GM23338 (cell line): Measurements from ENCODE around the gene USH2A. TPM values are rescaled to one million over a fixed set of nuclear protein-coding genes. Genes with fewer than 3 reads are reported as not detected.

ENCODE experiments used
- ATAC-seq: fragments of 200-7000 bp; cut with Tn5 transposase; 3 replicates; pipeline ENCODE4 v1.9.1; 2020
- DNase-seq: peaks from one replicate; pipeline ENCODE4 v3.0.0-alpha.2; 2015; ENCODE audit warnings: low spot score
- H2AFZ ChIP-seq: fragments of 200-600 bp; sonication (generic); 2 replicates; pipeline ENCODE4 v1.8.0; 2016; ENCODE audit warnings: antibody characterized with exemption, mild to moderate bottlenecking, moderate library complexity
- H3F3A ChIP-seq: fragments of 200-600 bp; sonication (generic); replicated peaks from 2 replicates; pipeline ENCODE4 v1.8.0; 2017; ENCODE audit warnings: antibody characterized with exemption, mixed run types, low read depth
- H3K27ac ChIP-seq: fragments of 200-600 bp; sonication (generic); 2 replicates; pipeline ENCODE4 v1.6.1; 2016; ENCODE audit warnings: low read depth
- H3K27me3 ChIP-seq: fragments of 200-600 bp; sonication (generic); 2 replicates; pipeline ENCODE4 v1.8.0; 2016; ENCODE audit warnings: mild to moderate bottlenecking, mixed run types, moderate library complexity; ENCODE audit not compliant: insufficient read depth
- H3K36me3 ChIP-seq: fragments of 200-600 bp; sonication (generic); 2 replicates; pipeline ENCODE4 v1.8.0; 2016; ENCODE audit warnings: mild to moderate bottlenecking; ENCODE audit not compliant: insufficient read depth
- H3K4me1 ChIP-seq: fragments of 200-600 bp; sonication (generic); 2 replicates; pipeline ENCODE4 v1.8.0; 2016; ENCODE audit warnings: mild to moderate bottlenecking, moderate library complexity; ENCODE audit not compliant: insufficient read depth
- H3K4me2 ChIP-seq: fragments of 200-600 bp; sonication (generic); 2 replicates; pipeline ENCODE4 v1.7.1; 2017; ENCODE audit warnings: mixed run types
- H3K4me3 ChIP-seq: fragments of 200-600 bp; sonication (generic); 2 replicates; pipeline ENCODE4 v1.6.1; 2016; ENCODE audit warnings: mixed run types
- H3K79me2 ChIP-seq: fragments of 200-600 bp; sonication (generic); replicated peaks from 2 replicates; pipeline ENCODE4 v1.8.0; 2017; ENCODE audit warnings: mild to moderate bottlenecking; ENCODE audit not compliant: insufficient read depth
- H3K9me2 ChIP-seq: fragments of 200-600 bp; sonication (generic); 2 replicates; pipeline ENCODE4 v1.8.0; 2017; ENCODE audit not compliant: insufficient read depth
- H4K20me1 ChIP-seq: fragments of 200-600 bp; sonication (generic); replicated peaks from 2 replicates; pipeline ENCODE4 v1.8.0; 2017; ENCODE audit warnings: mild to moderate bottlenecking; ENCODE audit not compliant: insufficient read depth
- H3K27ac Mint-ChIP-seq: 2 replicates; pipeline ENCODE4 v1.8.0; 2020; ENCODE audit warnings: inconsistent platforms, mild to moderate bottlenecking, moderate library complexity, mixed read lengths
- H3K27me3 Mint-ChIP-seq: 3 replicates; pipeline ENCODE4 v1.8.0; 2022; ENCODE audit warnings: low read depth, mild to moderate bottlenecking, moderate library complexity, mixed read lengths, inconsistent platforms; ENCODE audit not compliant: insufficient read depth, poor library complexity
- H3K36me3 Mint-ChIP-seq: 3 replicates; pipeline ENCODE4 v1.8.0; 2021; ENCODE audit warnings: low read depth, mild to moderate bottlenecking, inconsistent platforms, moderate library complexity, mixed read lengths
- H3K4me1 Mint-ChIP-seq: 3 replicates; pipeline ENCODE4 v1.8.0; 2020; ENCODE audit warnings: mild to moderate bottlenecking, inconsistent platforms, mixed read lengths
- H3K4me3 Mint-ChIP-seq: 3 replicates; pipeline ENCODE4 v1.8.0; 2021; ENCODE audit warnings: moderate library complexity, mild to moderate bottlenecking, inconsistent platforms, mixed read lengths
- H3K9me3 Mint-ChIP-seq: 3 replicates; pipeline ENCODE4 v1.8.0; 2020; ENCODE audit warnings: moderate library complexity, mild to moderate bottlenecking, inconsistent platforms, mixed read lengths
- EZH2phosphoT487 ChIP-seq: fragments of 200-600 bp; sonication (generic); IDR thresholded peaks from one replicate; pipeline ENCODE4 v1.8.1; 2018; ENCODE audit warnings: antibody characterized with exemption; ENCODE audit not compliant: unreplicated experiment
- JUNB ChIP-seq: IDR thresholded peaks from one replicate; pipeline ENCODE4 v1.6.1; 2016; ENCODE audit warnings: antibody characterized with exemption; ENCODE audit not compliant: unreplicated experiment
- NANOG ChIP-seq: IDR thresholded peaks from 2 replicates; pipeline ENCODE4 v1.6.1; 2016; ENCODE audit warnings: antibody characterized with exemption, borderline replicate concordance
- POLR2AphosphoS5 ChIP-seq: IDR thresholded peaks from 2 replicates; pipeline ENCODE4 v1.6.1; 2016; ENCODE audit warnings: antibody characterized with exemption, low read depth
- STAT1 ChIP-seq: IDR thresholded peaks from one replicate; pipeline ENCODE4 v1.6.1; 2016; ENCODE audit warnings: antibody characterized with exemption; ENCODE audit not compliant: unreplicated experiment
- ZNF114 ChIP-seq: fragments of 250-450 bp; sonication (Bioruptor Pico); IDR thresholded peaks from 2 replicates; pipeline ENCODE4 v1.5.0; 2020; ENCODE audit warnings: mild to moderate bottlenecking, moderate library complexity
- ZNF331 ChIP-seq: fragments of 250-450 bp; sonication (Bioruptor Pico); IDR thresholded peaks from 2 replicates; pipeline ENCODE4 v1.5.0; 2020; ENCODE audit warnings: low read depth, mild to moderate bottlenecking, moderate library complexity
- polyA plus RNA-seq: library from polyadenylated mRNA; unstranded; fragments of >200 nt; fragmentation: Nextera tagmentation; extraction: Ambion mirVana; gene quantifications from 2 replicates; pipeline ENCODE4 v1.2.1, GENCODE V29; 2016
- total RNA-seq: library from RNA; depleted of rRNA; stranded (reverse); fragments of >200 nt; shearing (Covaris generic); gene quantifications from 2 replicates; pipeline ENCODE4 v1.2.3, GENCODE V29; 2014
- TF ChIP-seq, protein P1 (sequence below), 2 experiments: fragments of 200-600 bp in 1 of 2; sonication (generic) in 1 of 2; conservative IDR thresholded peaks; 2 replicates each; pipeline versions ENCODE4 v1.5.1 to v1.6.1; 2016 to 2017; ENCODE audit warnings: antibody characterized with exemption in 2 of 2, low read depth in 2 of 2, mild to moderate bottlenecking in 2 of 2, moderate library complexity in 1 of 2
- TF ChIP-seq, protein P2 (sequence below): IDR thresholded peaks from 2 replicates; pipeline ENCODE4 v1.6.1; 2016; ENCODE audit warnings: antibody characterized with exemption
- TF ChIP-seq, protein P3 (sequence below): fragments of 250-450 bp; sonication (Bioruptor Pico); IDR thresholded peaks from 2 replicates; pipeline ENCODE4 v1.5.0; 2020; ENCODE audit warnings: mild to moderate bottlenecking, moderate library complexity

USH2A gene
- total and polyA plus RNA-seq, 2 experiments from 2014 or later, result 0.03 TPM

DNA sequence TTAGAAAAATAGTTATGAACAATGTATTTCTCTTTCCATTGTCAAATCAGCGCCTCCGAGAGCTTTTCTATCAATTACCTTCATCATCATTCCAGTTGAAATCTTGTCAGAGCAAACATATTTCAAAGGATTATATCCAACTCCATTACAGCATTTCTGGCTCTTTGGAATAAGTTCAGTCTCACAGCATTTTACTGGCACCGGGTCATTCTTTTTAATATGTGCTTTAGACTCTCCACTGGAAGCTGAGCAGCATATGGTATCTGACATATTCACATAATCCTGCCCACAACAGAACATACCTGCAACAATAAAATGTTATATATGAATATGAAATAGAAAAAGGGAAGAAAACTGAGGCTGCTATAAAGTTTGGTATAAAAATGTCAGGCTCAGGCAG lies 633.3 kb downstream of the USH2A start (continued):
- TF ChIP-seq, protein P1, sequence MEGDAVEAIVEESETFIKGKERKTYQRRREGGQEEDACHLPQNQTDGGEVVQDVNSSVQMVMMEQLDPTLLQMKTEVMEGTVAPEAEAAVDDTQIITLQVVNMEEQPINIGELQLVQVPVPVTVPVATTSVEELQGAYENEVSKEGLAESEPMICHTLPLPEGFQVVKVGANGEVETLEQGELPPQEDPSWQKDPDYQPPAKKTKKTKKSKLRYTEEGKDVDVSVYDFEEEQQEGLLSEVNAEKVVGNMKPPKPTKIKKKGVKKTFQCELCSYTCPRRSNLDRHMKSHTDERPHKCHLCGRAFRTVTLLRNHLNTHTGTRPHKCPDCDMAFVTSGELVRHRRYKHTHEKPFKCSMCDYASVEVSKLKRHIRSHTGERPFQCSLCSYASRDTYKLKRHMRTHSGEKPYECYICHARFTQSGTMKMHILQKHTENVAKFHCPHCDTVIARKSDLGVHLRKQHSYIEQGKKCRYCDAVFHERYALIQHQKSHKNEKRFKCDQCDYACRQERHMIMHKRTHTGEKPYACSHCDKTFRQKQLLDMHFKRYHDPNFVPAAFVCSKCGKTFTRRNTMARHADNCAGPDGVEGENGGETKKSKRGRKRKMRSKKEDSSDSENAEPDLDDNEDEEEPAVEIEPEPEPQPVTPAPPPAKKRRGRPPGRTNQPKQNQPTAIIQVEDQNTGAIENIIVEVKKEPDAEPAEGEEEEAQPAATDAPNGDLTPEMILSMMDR (conservative IDR thresholded peaks at IDR 0.05; ENCODE audit: low read depth in 2 of 2), result no peak
- TF ChIP-seq, protein P2, sequence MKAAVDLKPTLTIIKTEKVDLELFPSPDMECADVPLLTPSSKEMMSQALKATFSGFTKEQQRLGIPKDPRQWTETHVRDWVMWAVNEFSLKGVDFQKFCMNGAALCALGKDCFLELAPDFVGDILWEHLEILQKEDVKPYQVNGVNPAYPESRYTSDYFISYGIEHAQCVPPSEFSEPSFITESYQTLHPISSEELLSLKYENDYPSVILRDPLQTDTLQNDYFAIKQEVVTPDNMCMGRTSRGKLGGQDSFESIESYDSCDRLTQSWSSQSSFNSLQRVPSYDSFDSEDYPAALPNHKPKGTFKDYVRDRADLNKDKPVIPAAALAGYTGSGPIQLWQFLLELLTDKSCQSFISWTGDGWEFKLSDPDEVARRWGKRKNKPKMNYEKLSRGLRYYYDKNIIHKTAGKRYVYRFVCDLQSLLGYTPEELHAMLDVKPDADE, result no peak
- no peak for TF ChIP-seq ZNF114 (CRISPR knock-in tag)
- no peak for TF ChIP-seq NANOG
- no peak for TF ChIP-seq ZNF331
- no peak for TF ChIP-seq STAT1

DNA sequence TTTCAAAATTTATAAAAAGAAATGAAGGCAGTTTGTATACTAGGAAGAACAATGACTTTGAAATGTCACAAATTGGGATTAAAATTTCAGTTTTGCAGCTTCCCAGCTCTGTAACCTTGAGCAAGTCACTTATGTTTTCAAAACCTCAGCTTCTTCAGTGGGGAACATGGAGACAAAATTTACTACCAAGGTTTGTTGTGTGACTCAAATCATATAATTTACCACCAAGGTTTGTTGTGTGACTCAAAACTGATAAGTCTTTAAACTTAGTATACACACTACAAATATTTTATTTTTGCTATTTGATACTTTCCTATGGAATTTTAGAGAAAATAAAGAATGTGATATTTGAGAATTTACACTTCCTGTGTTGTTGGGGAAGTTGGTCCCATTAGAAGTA lies 636.3 kb downstream of the USH2A start:
- Histone ChIP-seq H3K36me3 (no peaks in the 10 kb centered on the region), H2AFZ (no peak overlapping the region), H3K4me3 (no peak overlapping the region), H3K4me2 (no peak overlapping the region), H3K79me2 (no peaks in the 10 kb centered on the region), H3K27ac (no peak overlapping the region), H3K9me2 (peaks cover 5% of the 10 kb centered on the region; the same call in 1 of the 2 replicates), H4K20me1 (no peaks in the 10 kb centered on the region), H3K4me1 (no peaks in the 10 kb centered on the region), H3F3A (no peaks in the 10 kb centered on the region), H3K27me3 (no peaks in the 10 kb centered on the region)
- H3K27me3 Mint-ChIP-seq, result peaks cover 3% of the 10 kb centered on the region
- no peaks in the 10 kb centered on the region for H3K4me1 Mint-ChIP-seq
- DNase-seq, result no peak
- no peaks in the 10 kb centered on the region for H3K36me3 Mint-ChIP-seq
- no peak overlapping the region for H3K4me3 Mint-ChIP-seq
- no peak overlapping the region for H3K27ac Mint-ChIP-seq
- ATAC-seq, result no peak
- no peaks in the 10 kb centered on the region for H3K9me3 Mint-ChIP-seq
- TF ChIP-seq POLR2AphosphoS5, result no peak
- TF ChIP-seq, protein P1 (conservative IDR thresholded peaks at IDR 0.05; ENCODE audit: low read depth in 2 of 2), result no peak
- TF ChIP-seq, protein P2, result no peak
- TF ChIP-seq ZNF114 (CRISPR knock-in tag), result no peak
- TF ChIP-seq JUNB, result no peak
- TF ChIP-seq, protein P3, sequence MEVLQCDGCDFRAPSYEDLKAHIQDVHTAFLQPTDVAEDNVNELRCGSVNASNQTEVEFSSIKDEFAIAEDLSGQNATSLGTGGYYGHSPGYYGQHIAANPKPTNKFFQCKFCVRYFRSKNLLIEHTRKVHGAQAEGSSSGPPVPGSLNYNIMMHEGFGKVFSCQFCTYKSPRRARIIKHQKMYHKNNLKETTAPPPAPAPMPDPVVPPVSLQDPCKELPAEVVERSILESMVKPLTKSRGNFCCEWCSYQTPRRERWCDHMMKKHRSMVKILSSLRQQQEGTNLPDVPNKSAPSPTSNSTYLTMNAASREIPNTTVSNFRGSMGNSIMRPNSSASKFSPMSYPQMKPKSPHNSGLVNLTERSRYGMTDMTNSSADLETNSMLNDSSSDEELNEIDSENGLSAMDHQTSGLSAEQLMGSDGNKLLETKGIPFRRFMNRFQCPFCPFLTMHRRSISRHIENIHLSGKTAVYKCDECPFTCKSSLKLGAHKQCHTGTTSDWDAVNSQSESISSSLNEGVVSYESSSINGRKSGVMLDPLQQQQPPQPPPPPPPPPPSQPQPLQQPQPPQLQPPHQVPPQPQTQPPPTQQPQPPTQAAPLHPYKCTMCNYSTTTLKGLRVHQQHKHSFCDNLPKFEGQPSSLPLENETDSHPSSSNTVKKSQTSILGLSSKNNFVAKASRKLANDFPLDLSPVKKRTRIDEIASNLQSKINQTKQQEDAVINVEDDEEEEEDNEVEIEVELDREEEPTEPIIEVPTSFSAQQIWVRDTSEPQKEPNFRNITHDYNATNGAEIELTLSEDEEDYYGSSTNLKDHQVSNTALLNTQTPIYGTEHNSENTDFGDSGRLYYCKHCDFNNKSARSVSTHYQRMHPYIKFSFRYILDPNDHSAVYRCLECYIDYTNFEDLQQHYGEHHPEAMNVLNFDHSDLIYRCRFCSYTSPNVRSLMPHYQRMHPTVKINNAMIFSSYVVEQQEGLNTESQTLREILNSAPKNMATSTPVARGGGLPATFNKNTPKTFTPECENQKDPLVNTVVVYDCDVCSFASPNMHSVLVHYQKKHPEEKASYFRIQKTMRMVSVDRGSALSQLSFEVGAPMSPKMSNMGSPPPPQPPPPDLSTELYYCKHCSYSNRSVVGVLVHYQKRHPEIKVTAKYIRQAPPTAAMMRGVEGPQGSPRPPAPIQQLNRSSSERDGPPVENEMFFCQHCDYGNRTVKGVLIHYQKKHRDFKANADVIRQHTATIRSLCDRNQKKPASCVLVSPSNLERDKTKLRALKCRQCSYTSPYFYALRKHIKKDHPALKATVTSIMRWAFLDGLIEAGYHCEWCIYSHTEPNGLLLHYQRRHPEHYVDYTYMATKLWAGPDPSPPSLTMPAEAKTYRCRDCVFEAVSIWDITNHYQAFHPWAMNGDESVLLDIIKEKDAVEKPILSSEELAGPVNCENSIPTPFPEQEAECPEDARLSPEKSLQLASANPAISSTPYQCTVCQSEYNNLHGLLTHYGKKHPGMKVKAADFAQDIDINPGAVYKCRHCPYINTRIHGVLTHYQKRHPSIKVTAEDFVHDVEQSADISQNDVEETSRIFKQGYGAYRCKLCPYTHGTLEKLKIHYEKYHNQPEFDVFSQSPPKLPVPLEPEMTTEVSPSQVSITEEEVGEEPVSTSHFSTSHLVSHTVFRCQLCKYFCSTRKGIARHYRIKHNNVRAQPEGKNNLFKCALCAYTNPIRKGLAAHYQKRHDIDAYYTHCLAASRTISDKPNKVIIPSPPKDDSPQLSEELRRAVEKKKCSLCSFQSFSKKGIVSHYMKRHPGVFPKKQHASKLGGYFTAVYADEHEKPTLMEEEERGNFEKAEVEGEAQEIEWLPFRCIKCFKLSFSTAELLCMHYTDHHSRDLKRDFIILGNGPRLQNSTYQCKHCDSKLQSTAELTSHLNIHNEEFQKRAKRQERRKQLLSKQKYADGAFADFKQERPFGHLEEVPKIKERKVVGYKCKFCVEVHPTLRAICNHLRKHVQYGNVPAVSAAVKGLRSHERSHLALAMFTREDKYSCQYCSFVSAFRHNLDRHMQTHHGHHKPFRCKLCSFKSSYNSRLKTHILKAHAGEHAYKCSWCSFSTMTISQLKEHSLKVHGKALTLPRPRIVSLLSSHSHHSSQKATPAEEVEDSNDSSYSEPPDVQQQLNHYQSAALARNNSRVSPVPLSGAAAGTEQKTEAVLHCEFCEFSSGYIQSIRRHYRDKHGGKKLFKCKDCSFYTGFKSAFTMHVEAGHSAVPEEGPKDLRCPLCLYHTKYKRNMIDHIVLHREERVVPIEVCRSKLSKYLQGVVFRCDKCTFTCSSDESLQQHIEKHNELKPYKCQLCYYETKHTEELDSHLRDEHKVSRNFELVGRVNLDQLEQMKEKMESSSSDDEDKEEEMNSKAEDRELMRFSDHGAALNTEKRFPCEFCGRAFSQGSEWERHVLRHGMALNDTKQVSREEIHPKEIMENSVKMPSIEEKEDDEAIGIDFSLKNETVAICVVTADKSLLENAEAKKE (CRISPR knock-in tag), result no peak
- no peak for TF ChIP-seq NANOG
- TF ChIP-seq EZH2phosphoT487, result no peak
- no peak for TF ChIP-seq STAT1
